Trophoblast cell (in vitro differentiated cells and primary cell): Measurements from ENCODE around the gene UPP2.

Experiments
- DNase-seq, 2 donors: peaks; one replicate each; pipeline ENCODE4 v3.0.0-alpha.2; 2016
- H2AFZ ChIP-seq: 2 replicates; pipeline ENCODE4 v1.6.1; 2013; ENCODE audit warnings: low read length, moderate library complexity, mild to moderate bottlenecking; ENCODE audit not compliant: insufficient read depth, poor library complexity
- H2AK5ac ChIP-seq: 2 replicates; pipeline ENCODE4 v1.6.1; 2013; ENCODE audit warnings: mild to moderate bottlenecking, low read length
- H2BK120ac ChIP-seq: 2 replicates; pipeline ENCODE4 v1.6.1; 2013; ENCODE audit warnings: low read length, mild to moderate bottlenecking, moderate library complexity; ENCODE audit not compliant: insufficient read depth, poor library complexity
- H2BK12ac ChIP-seq: 2 replicates; pipeline ENCODE4 v1.6.1; 2013; ENCODE audit warnings: mild to moderate bottlenecking, low read length, moderate library complexity
- H2BK5ac ChIP-seq: 2 replicates; pipeline ENCODE4 v1.6.1; 2013; ENCODE audit warnings: low read length, low read depth, moderate library complexity, mild to moderate bottlenecking; ENCODE audit not compliant: poor library complexity
- H3K14ac ChIP-seq: 2 replicates; pipeline ENCODE4 v1.6.1; 2013; ENCODE audit warnings: mild to moderate bottlenecking, low read length
- H3K18ac ChIP-seq: 2 replicates; pipeline ENCODE4 v1.6.1; 2013; ENCODE audit warnings: mild to moderate bottlenecking, low read length
- H3K23ac ChIP-seq: 2 replicates; pipeline ENCODE4 v1.6.1; 2013; ENCODE audit warnings: low read length
- H3K27ac ChIP-seq: 2 replicates; pipeline ENCODE4 v1.5.1; 2013; ENCODE audit warnings: low read depth, mild to moderate bottlenecking, inconsistent platforms, low read length, moderate library complexity
- H3K27me3 ChIP-seq: 2 replicates; pipeline ENCODE4 v1.6.1; 2013; ENCODE audit warnings: inconsistent platforms, mild to moderate bottlenecking, low read length, moderate library complexity; ENCODE audit not compliant: insufficient read depth
- H3K36me3 ChIP-seq, 2 experiments: 1 replicate in 1 of 2; 2 replicates in 1 of 2; pipeline ENCODE4 v1.6.1; 2013; ENCODE audit warnings: low read length in 2 of 2, mild to moderate bottlenecking in 2 of 2, moderate library complexity in 1 of 2; ENCODE audit not compliant: insufficient read depth in 2 of 2, control insufficient read depth in 1 of 2
- H3K4ac ChIP-seq: 2 replicates; pipeline ENCODE4 v1.6.1; 2013; ENCODE audit warnings: low read depth, mild to moderate bottlenecking, low read length, moderate library complexity
- H3K4me1 ChIP-seq, 2 experiments: 1 replicate in 1 of 2; 2 replicates in 1 of 2; pipeline ENCODE4 v1.6.1; 2013; ENCODE audit warnings: low read length in 2 of 2, mild to moderate bottlenecking in 2 of 2, moderate library complexity in 1 of 2; ENCODE audit not compliant: insufficient read depth in 2 of 2, control insufficient read depth in 1 of 2
- H3K4me2 ChIP-seq: 2 replicates; pipeline ENCODE4 v1.6.1; 2013; ENCODE audit warnings: inconsistent platforms, mild to moderate bottlenecking, low read length, moderate library complexity
- H3K4me3 ChIP-seq: 2 replicates; pipeline ENCODE4 v1.5.1; 2013; ENCODE audit warnings: mild to moderate bottlenecking, low read depth, low read length, inconsistent platforms
- H3K79me1 ChIP-seq: one replicate; pipeline ENCODE4 v1.6.1; 2013; ENCODE audit warnings: low read length
- H3K79me2 ChIP-seq: 2 replicates; pipeline ENCODE4 v1.6.1; 2013; ENCODE audit warnings: low read length, mild to moderate bottlenecking; ENCODE audit not compliant: control insufficient read depth, insufficient read depth, poor library complexity
- H3K9ac ChIP-seq: 2 replicates; pipeline ENCODE4 v1.6.1; 2013; ENCODE audit warnings: mild to moderate bottlenecking, low read length
- H3K9me3 ChIP-seq: 2 replicates; pipeline ENCODE4 v1.6.1; 2013; ENCODE audit warnings: low read depth, mild to moderate bottlenecking, control low read depth, inconsistent platforms, low read length; ENCODE audit not compliant: insufficient read depth
- H4K12ac ChIP-seq: 2 replicates; pipeline ENCODE4 v1.6.1; 2013; ENCODE audit warnings: low read depth, mild to moderate bottlenecking, low read length, moderate library complexity
- H4K8ac ChIP-seq: 2 replicates; pipeline ENCODE4 v1.6.1; 2013; ENCODE audit warnings: low read depth, mild to moderate bottlenecking, low read length, moderate library complexity
- H4K91ac ChIP-seq: one replicate; pipeline ENCODE4 v1.6.1; 2013; ENCODE audit warnings: low read depth, mild to moderate bottlenecking, low read length, moderate library complexity
- WGBS: extraction: QIAGEN DNeasy Blood & Tissue Kit; methylation state at CpG from one replicate; pipeline ENCODE4 v1.1.7; 2013; ENCODE audit warnings: missing lambda C conversion rate; ENCODE audit not compliant: insufficient read length, insufficient coverage; ENCODE audit errors: extremely low coverage; 5-methylcytosine and 5-hydroxymethylcytosine counted together

UPP2 gene

DNA sequence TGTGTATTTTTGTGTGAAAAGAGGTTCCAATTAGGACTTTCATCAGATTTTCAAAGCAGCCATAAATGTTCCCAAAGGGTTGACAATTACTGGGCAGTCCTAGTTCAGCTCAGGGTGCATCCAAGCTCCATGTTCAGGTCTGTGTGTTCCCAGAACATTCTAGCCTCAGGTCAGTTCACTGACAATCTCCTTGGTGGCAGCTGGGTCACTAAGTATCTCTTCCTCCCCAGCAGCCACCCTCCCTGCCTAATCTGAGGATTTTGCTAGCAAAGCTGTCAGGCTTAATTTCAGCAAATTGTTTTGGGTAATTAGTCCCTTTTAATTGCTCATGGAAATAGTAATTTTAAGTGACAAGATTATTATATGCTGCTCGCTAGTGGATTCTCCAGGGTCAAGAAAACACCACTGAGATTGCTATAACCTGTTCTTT, 29.8 kb downstream of the UPP2 start:
- no peaks in the 10 kb centered on the region for H3K4me1 ChIP-seq
- no peak overlapping the region for H3K14ac ChIP-seq
- no peak overlapping the region for H3K18ac ChIP-seq
- no peak overlapping the region for H3K27ac ChIP-seq
- no peak overlapping the region for H2AK5ac ChIP-seq
- no peak overlapping the region for H3K4me3 ChIP-seq
- H4K12ac ChIP-seq, result no peak overlapping the region
- no peaks in the 10 kb centered on the region for H3K79me2 ChIP-seq
- H2BK12ac ChIP-seq, result no peak overlapping the region
- no peak overlapping the region for H2AFZ ChIP-seq
- WGBS, result no CpG with 5 or more reads among the region's 1 CpG
- H2BK5ac ChIP-seq, result no peak overlapping the region
- H3K9ac ChIP-seq, result no peak overlapping the region
- no peaks in the 10 kb centered on the region for H3K27me3 ChIP-seq
- H3K9me3 ChIP-seq, result no peaks in the 10 kb centered on the region
- no peak overlapping the region for H3K4me2 ChIP-seq
- H4K91ac ChIP-seq, result no peak overlapping the region
- H4K8ac ChIP-seq, result no peak overlapping the region
- DNase-seq, result no peak
- no peaks in the 10 kb centered on the region for H3K79me1 ChIP-seq
- no peak overlapping the region for H3K4ac ChIP-seq
- H3K23ac ChIP-seq, result peak overlapping the region; percentile 41
- H2BK120ac ChIP-seq, result no peak overlapping the region
- H3K36me3 ChIP-seq, result no peaks in the 10 kb centered on the region

- Histone ChIP-seq H4K8ac (no peak overlapping the region), H3K4me3 (no peak overlapping the region), H3K79me2 (no peaks in the 10 kb centered on the region), H3K4ac (no peak overlapping the region), H3K18ac (no peak overlapping the region), H3K4me1 (no peaks in the 10 kb centered on the region), H3K27me3 (no peaks in the 10 kb centered on the region), H2BK12ac (no peak overlapping the region), H2AK5ac (no peak overlapping the region), H3K9me3 (no peaks in the 10 kb centered on the region), H3K27ac (no peak overlapping the region), H2AFZ (no peak overlapping the region), H4K12ac (no peak overlapping the region), H3K23ac (no peak overlapping the region), H3K14ac (no peak overlapping the region), H3K4me2 (no peak overlapping the region), H2BK120ac (no peak overlapping the region), H3K9ac (no peak overlapping the region), H4K91ac (no peak overlapping the region), H3K79me1 (no peaks in the 10 kb centered on the region), H3K36me3 (no peaks in the 10 kb centered on the region), H2BK5ac (no peak overlapping the region)
- DNase-seq, result no peak
- no CpG with 5 or more reads among the region's 7 CpGs for WGBS
These were observed 30.4 kb downstream of the UPP2 start for GRCh38 chr2:158131919-158132566.

DNA sequence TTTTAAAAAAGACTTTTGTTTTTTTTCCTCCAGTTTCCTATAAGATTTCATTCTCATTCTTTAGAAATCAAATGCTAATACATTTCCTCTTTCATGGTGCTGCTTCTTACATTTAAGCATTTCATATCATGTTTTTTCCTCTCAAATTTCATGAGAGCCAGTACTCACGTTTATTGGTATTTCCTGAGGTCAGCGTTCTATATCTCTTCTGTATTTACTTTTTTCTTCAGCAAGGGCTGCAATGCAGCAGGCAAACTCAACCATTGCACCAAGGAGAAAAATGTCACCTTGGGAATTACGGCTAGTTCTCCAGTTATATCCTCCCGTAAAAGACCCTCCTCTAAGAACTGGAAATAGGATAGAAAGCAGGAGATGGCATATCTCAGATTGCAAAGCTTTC, 32.4 kb downstream of the UPP2 start:
- H3K79me2 ChIP-seq, result no peaks in the 10 kb centered on the region
- no CpG with 5 or more reads among the region's 4 CpGs for WGBS
- H3K36me3 ChIP-seq, result no peaks in the 10 kb centered on the region
- no peak overlapping the region for H3K18ac ChIP-seq
- no peak overlapping the region for H3K4ac ChIP-seq
- H2AK5ac ChIP-seq, result no peak overlapping the region
- H2BK120ac ChIP-seq, result no peak overlapping the region
- no peak overlapping the region for H4K91ac ChIP-seq
- H3K9ac ChIP-seq, result no peak overlapping the region
- no peaks in the 10 kb centered on the region for H3K9me3 ChIP-seq
- H3K79me1 ChIP-seq, result no peaks in the 10 kb centered on the region
- H3K4me1 ChIP-seq, result no peaks in the 10 kb centered on the region
- no peak overlapping the region for H3K27ac ChIP-seq
- no peak overlapping the region for H2BK5ac ChIP-seq
- H4K8ac ChIP-seq, result no peak overlapping the region
- H3K23ac ChIP-seq, result no peak overlapping the region
- no peak for DNase-seq
- H3K27me3 ChIP-seq, result no peaks in the 10 kb centered on the region
- H3K4me2 ChIP-seq, result no peak overlapping the region
- H4K12ac ChIP-seq, result no peak overlapping the region
- no peak overlapping the region for H2AFZ ChIP-seq
- H3K14ac ChIP-seq, result no peak overlapping the region
- H3K4me3 ChIP-seq, result no peak overlapping the region
- H2BK12ac ChIP-seq, result no peak overlapping the region

DNA sequence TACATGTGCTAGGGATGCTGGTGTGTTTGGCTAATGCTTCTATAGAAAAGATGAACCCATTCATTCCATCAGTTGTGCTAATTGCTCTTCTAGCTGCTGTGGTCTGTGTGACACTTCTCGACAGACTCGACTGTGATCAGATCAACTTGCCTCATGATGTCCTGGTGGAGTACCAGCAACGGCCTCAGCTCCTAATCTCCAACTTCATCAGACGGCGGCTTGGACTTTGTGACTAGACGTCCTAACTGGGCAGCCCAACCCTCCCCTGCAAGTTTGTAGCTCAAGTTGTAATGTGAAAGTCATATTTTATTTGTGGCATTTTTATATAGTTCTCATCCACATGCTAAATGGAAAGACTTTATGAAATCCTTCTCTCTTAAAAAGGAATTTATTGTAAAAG, 33.0 kb downstream of the UPP2 start:
- no peaks in the 10 kb centered on the region for H3K9me3 ChIP-seq
- H4K8ac ChIP-seq, result no peak overlapping the region
- no peak overlapping the region for H2AK5ac ChIP-seq
- H3K14ac ChIP-seq, result no peak overlapping the region
- no peaks in the 10 kb centered on the region for H3K36me3 ChIP-seq
- no peak overlapping the region for H3K4me2 ChIP-seq
- H3K79me1 ChIP-seq, result no peaks in the 10 kb centered on the region
- H3K4ac ChIP-seq, result no peak overlapping the region
- no peak overlapping the region for H2BK120ac ChIP-seq
- no peaks in the 10 kb centered on the region for H3K27me3 ChIP-seq
- H2AFZ ChIP-seq, result no peak overlapping the region
- no peaks in the 10 kb centered on the region for H3K4me1 ChIP-seq
- H3K23ac ChIP-seq, result no peak overlapping the region
- H3K79me2 ChIP-seq, result no peaks in the 10 kb centered on the region
- no peak overlapping the region for H3K4me3 ChIP-seq
- DNase-seq, result peak in 1 of 2 donors; percentile 15
- H3K9ac ChIP-seq, result peak overlapping the region; percentile 1
- no peak overlapping the region for H3K27ac ChIP-seq
- no peak overlapping the region for H3K18ac ChIP-seq
- no peak overlapping the region for H2BK12ac ChIP-seq
- H2BK5ac ChIP-seq, result no peak overlapping the region
- H4K12ac ChIP-seq, result no peak overlapping the region
- no CpG with 5 or more reads among the region's 6 CpGs for WGBS
- no peak overlapping the region for H4K91ac ChIP-seq
